Karpas-422 (cell line): ENCODE results near the gene SH3BP2. TPM values are rescaled to one million over a fixed set of nuclear protein-coding genes. Genes with fewer than 3 reads are reported as not detected.

Source experiments
- DNase-seq: peaks from one replicate; pipeline ENCODE4 v3.0.0-alpha.2; 2015
- H2AFZ ChIP-seq: fragments of 200-600 bp; sonication (generic); 2 replicates; pipeline ENCODE4 v1.6.1; 2014; ENCODE audit warnings: antibody characterized with exemption, low read length, mixed read lengths
- H3K27ac ChIP-seq: fragments of 200-600 bp; sonication (generic); 2 replicates; pipeline ENCODE4 v1.5.1; 2014; ENCODE audit warnings: mild to moderate bottlenecking, low read length, moderate library complexity
- H3K27me3 ChIP-seq: fragments of 200-600 bp; sonication (generic); 2 replicates; pipeline ENCODE4 v1.6.1; 2014; ENCODE audit warnings: low read length, mixed read lengths
- H3K36me3 ChIP-seq: fragments of 200-600 bp; sonication (generic); 2 replicates; pipeline ENCODE4 v1.6.1; 2014; ENCODE audit warnings: low read length, mixed read lengths; ENCODE audit not compliant: insufficient read depth
- H3K4me1 ChIP-seq: fragments of 200-600 bp; sonication (generic); 2 replicates; pipeline ENCODE4 v1.6.1; 2014; ENCODE audit warnings: mild to moderate bottlenecking, low read length, mixed read lengths
- H3K4me2 ChIP-seq: fragments of 200-600 bp; sonication (generic); 2 replicates; pipeline ENCODE4 v1.6.1; 2014; ENCODE audit warnings: low read length, low read depth, mild to moderate bottlenecking; ENCODE audit not compliant: poor library complexity, severe bottlenecking
- H3K4me3 ChIP-seq: fragments of 200-600 bp; sonication (generic); 2 replicates; pipeline ENCODE4 v1.5.1; 2014; ENCODE audit warnings: mild to moderate bottlenecking, antibody characterized with exemption, low read length, mixed read lengths
- H3K79me2 ChIP-seq: fragments of 200-600 bp; sonication (generic); 2 replicates; pipeline ENCODE4 v1.6.1; 2014; ENCODE audit warnings: mild to moderate bottlenecking, low read length, mixed read lengths
- H3K9ac ChIP-seq: fragments of 200-600 bp; sonication (generic); 2 replicates; pipeline ENCODE4 v1.6.0; 2014; ENCODE audit warnings: low read length
- H3K9me2 ChIP-seq: fragments of 200-600 bp; sonication (generic), shearing (Covaris generic); replicated peaks from 2 replicates; pipeline ENCODE4 v1.6.0; 2014; ENCODE audit warnings: mild to moderate bottlenecking, low read length, moderate library complexity; ENCODE audit not compliant: insufficient read depth
- H3K9me3 ChIP-seq: fragments of 300-700, 200-600 bp; sonication (generic); 2 replicates; pipeline ENCODE4 v1.6.1; 2014; ENCODE audit warnings: low read length, mixed read lengths
- H4K20me1 ChIP-seq: fragments of 200-600 bp; sonication (generic); 2 replicates; pipeline ENCODE4 v1.6.1; 2014; ENCODE audit warnings: mild to moderate bottlenecking, antibody characterized with exemption, low read length, low read depth; ENCODE audit not compliant: insufficient read depth
- total RNA-seq: library from RNA; depleted of rRNA; stranded (reverse); fragments of >200 nt; shearing (Covaris generic); gene quantifications from 2 replicates; pipeline ENCODE4 v1.2.3, GENCODE V29; 2014; ENCODE audit warnings: low replicate concordance

Gene SH3BP2
- total RNA-seq, 1 experiment from 2014 or later, result 17.2 TPM

GRCh38 chr4:2750719-2751605 is 41.9 kb upstream of the SH3BP2 start:
- Histone ChIP-seq H3K4me1 (peaks cover 47% of the 10 kb centered on the region), H3K9me3 (no peaks in the 10 kb centered on the region), H3K4me3 (no peak overlapping the region), H3K27ac (no peak overlapping the region), H3K9me2 (no peaks in the 10 kb centered on the region), H2AFZ (no peak overlapping the region), H3K36me3 (peaks cover 20% of the 10 kb centered on the region; the same call in 1 of the 2 replicates), H3K27me3 (no peaks in the 10 kb centered on the region), H4K20me1 (peaks cover 17% of the 10 kb centered on the region), H3K4me2 (no peak overlapping the region), H3K79me2 (peaks cover 73% of the 10 kb centered on the region), H3K9ac (no peak overlapping the region)
- DNase-seq, result no peak

GRCh38 chr4:2753436-2753835 is 39.4 kb upstream of the SH3BP2 start:
- no peak overlapping the region for H3K27ac ChIP-seq
- H3K4me1 ChIP-seq, result peaks cover 27% of the 10 kb centered on the region
- 0 out of 2 replicates have a peak overlapping the region, but pooled peaks have one; percentile 13 for H3K9ac ChIP-seq
- no peak overlapping the region for H2AFZ ChIP-seq
- H3K36me3 ChIP-seq, result 0 out of 2 replicates have a peak, but pooled peaks cover 10% of the 10 kb centered on the region
- H3K4me3 ChIP-seq, result no peak overlapping the region
- peaks cover 17% of the 10 kb centered on the region for H4K20me1 ChIP-seq
- DNase-seq, result no peak
- no peak overlapping the region for H3K4me2 ChIP-seq
- no peaks in the 10 kb centered on the region for H3K9me2 ChIP-seq
- no peaks in the 10 kb centered on the region for H3K27me3 ChIP-seq
- peaks cover 69% of the 10 kb centered on the region for H3K79me2 ChIP-seq
- H3K9me3 ChIP-seq, result no peaks in the 10 kb centered on the region

GRCh38 chr4:2754848-2755819 is 37.8 kb upstream of the SH3BP2 start:
- Histone ChIP-seq H2AFZ (no peak overlapping the region), H3K36me3 (0 out of 2 replicates have a peak, but pooled peaks cover 3% of the 10 kb centered on the region), H3K27me3 (no peaks in the 10 kb centered on the region), H3K9me2 (no peaks in the 10 kb centered on the region), H3K27ac (peak overlapping the region; percentile 44), H4K20me1 (peaks cover 17% of the 10 kb centered on the region), H3K79me2 (peaks cover 54% of the 10 kb centered on the region), H3K4me1 (peaks cover 11% of the 10 kb centered on the region), H3K9ac (peak overlapping the region; percentile 96), H3K9me3 (no peaks in the 10 kb centered on the region), H3K4me2 (peak overlapping the region; percentile 90), H3K4me3 (peak overlapping the region; percentile 88)
- DNase-seq, result peak; percentile 53

GRCh38 chr4:2755821-2756690 is 36.8 kb upstream of the SH3BP2 start, which contains the start of gene TNIP2:
Gene TNIP2, minus strand, starts transcription at chr4:2756336. Its CDS starts 47 bp downstream, at chr4:2756289.
- H2AFZ ChIP-seq, result no peak within 1 kb of the TSS
- DNase-seq, result peak; percentile 91
- peaks cover 11% of the 10 kb centered on the region for H3K4me1 ChIP-seq
- no peaks in the 10 kb centered on the region for H3K9me2 ChIP-seq
- peaks cover 14% of the 10 kb centered on the region for H4K20me1 ChIP-seq
- 0 out of 2 replicates have a peak, but pooled peaks cover 3% of the 10 kb centered on the region for H3K36me3 ChIP-seq
- H3K4me2 ChIP-seq, result peak within 1 kb of the TSS; percentile 90
- peak within 1 kb of the TSS; percentile 44 for H3K27ac ChIP-seq
- peak within 1 kb of the TSS; percentile 96 for H3K9ac ChIP-seq
- H3K27me3 ChIP-seq, result no peaks in the 10 kb centered on the region
- H3K79me2 ChIP-seq, result peaks cover 46% of the 10 kb centered on the region
- H3K9me3 ChIP-seq, result no peaks in the 10 kb centered on the region
- H3K4me3 ChIP-seq, result peak within 1 kb of the TSS; percentile 88

- Histone ChIP-seq H3K27me3 (no peaks in the 10 kb centered on the region), H3K4me3 (peak overlapping the region; percentile 53; the same call in 1 of the 2 replicates), H3K36me3 (0 out of 2 replicates have a peak, but pooled peaks cover 3% of the 10 kb centered on the region), H3K4me2 (peak overlapping the region; percentile 60), H3K4me1 (peaks cover 11% of the 10 kb centered on the region), H3K9ac (peak overlapping the region; percentile 53), H4K20me1 (peaks cover 12% of the 10 kb centered on the region), H2AFZ (no peak overlapping the region), H3K9me3 (no peaks in the 10 kb centered on the region), H3K9me2 (no peaks in the 10 kb centered on the region), H3K79me2 (peaks cover 40% of the 10 kb centered on the region), H3K27ac (no peak overlapping the region)
- no peak for DNase-seq
Measured at GRCh38 chr4:2756691-2757350, 36.1 kb upstream of the SH3BP2 start.

- Histone ChIP-seq H3K27ac (no peak overlapping the region), H3K9ac (no peak overlapping the region), H3K9me3 (no peaks in the 10 kb centered on the region), H3K27me3 (no peaks in the 10 kb centered on the region), H3K4me3 (no peak overlapping the region), H3K4me1 (peaks cover 11% of the 10 kb centered on the region), H3K36me3 (0 out of 2 replicates have a peak, but pooled peaks cover 2% of the 10 kb centered on the region), H3K4me2 (no peak overlapping the region), H4K20me1 (peaks cover 7% of the 10 kb centered on the region), H3K79me2 (peaks cover 34% of the 10 kb centered on the region), H2AFZ (no peak overlapping the region), H3K9me2 (no peaks in the 10 kb centered on the region)
- no peak for DNase-seq
Measured at GRCh38 chr4:2757426-2757825, 35.5 kb upstream of the SH3BP2 start.
